GM12878 (cell line): Measurements from ENCODE around the gene LAMC3. TPM values are rescaled to one million over a fixed set of nuclear protein-coding genes. Genes with fewer than 3 reads are reported as not detected.

Experiments used
- ATAC-seq: fragments of 200-7000 bp; cut with Tn5 transposase; 3 replicates; pipeline ENCODE4 v1.9.1; 2020; ENCODE audit warnings: mild to moderate bottlenecking, moderate library complexity
- BruUV-seq: library from RNA; stranded (reverse); fragments of 400-500 nt; replicated peaks from 2 replicates; lab custom pipeline; 2021; lab: Mats Ljungman, UMichigan
- CTCF ChIA-PET: fragments of 300-600 bp; sonication (Branson Sonifier 250); formaldehyde crosslinking; extraction: SDS; loops from one replicate; lab custom pipeline; 2021; ENCODE audit warnings: inconsistent platforms; lab: Yijun Ruan, JAX
- POLR2A ChIA-PET: fragments of 350-600 bp; formaldehyde crosslinking; extraction: SDS; loops from one replicate; lab custom pipeline; 2021; ENCODE audit warnings: inconsistent platforms; lab: Charles Lee
- RAD21 ChIA-PET: fragments of 300-600 bp; sonication (Branson Sonifier 250); formaldehyde crosslinking; loops from one replicate; lab custom pipeline; 2023; ENCODE audit warnings: antibody characterized with exemption; ENCODE audit not compliant: unreplicated experiment; lab: Charles Lee
- SMC1A ChIA-PET: fragments of 300-600 bp; sonication (Branson Sonifier 250); formaldehyde crosslinking; loops from one replicate; lab custom pipeline; 2023; ENCODE audit not compliant: unreplicated experiment, uncharacterized antibody; lab: Charles Lee
- DNase-seq: peaks from one replicate; pipeline ENCODE4 v3.0.0-alpha.2; 2011; ENCODE audit warnings: low read depth, low spot score
- FAIRE-seq: peaks from 3 replicates; lab custom pipeline; 2011; peaks lifted over from hg19 to GRCh38; lab: Jason Lieb, UNC
- H2AFZ ChIP-seq: 2 replicates; pipeline ENCODE4 v1.6.0; 2011; ENCODE audit warnings: low read depth, low read length, control low read depth; ENCODE audit not compliant: control insufficient read depth
- H3K27ac ChIP-seq: 2 replicates; pipeline ENCODE4 v1.5.1; 2011; ENCODE audit warnings: control low read depth; ENCODE audit not compliant: control insufficient read depth, insufficient read depth
- H3K27me3 ChIP-seq, 2 experiments: replicated peaks in 1 of 2; 2 replicates each; pipeline versions ENCODE4 v1.6.0 to v1.6.1; 2011; ENCODE audit warnings: low read length in 1 of 2; ENCODE audit not compliant: control insufficient read depth in 2 of 2, insufficient read depth in 2 of 2
- H3K36me3 ChIP-seq, 2 experiments: 2 replicates each; pipeline ENCODE4 v1.5.1; 2011; ENCODE audit warnings: low read length in 1 of 2; ENCODE audit not compliant: control insufficient read depth in 2 of 2, insufficient read depth in 2 of 2
- H3K4me1 ChIP-seq: 2 replicates; pipeline ENCODE4 v1.6.1; 2011; ENCODE audit warnings: mild to moderate bottlenecking, low read length, moderate library complexity, mixed read lengths; ENCODE audit not compliant: control insufficient read depth, insufficient read depth
- H3K4me2 ChIP-seq: 2 replicates; pipeline ENCODE4 v1.6.0; 2011; ENCODE audit warnings: control low read depth; ENCODE audit not compliant: control insufficient read depth, insufficient read depth
- H3K4me3 ChIP-seq: fragments of 200-600 bp; sonication (generic); 2 replicates; pipeline ENCODE4 v1.5.1; 2016
- H3K79me2 ChIP-seq: 2 replicates; pipeline ENCODE4 v1.6.0; 2011; ENCODE audit warnings: low read length; ENCODE audit not compliant: control insufficient read depth, insufficient read depth
- H3K9ac ChIP-seq: 2 replicates; pipeline ENCODE4 v1.8.0; 2011; ENCODE audit warnings: low read length, control low read depth, mixed read lengths; ENCODE audit not compliant: control insufficient read depth, insufficient read depth
- H3K9me3 ChIP-seq: replicated peaks from 3 replicates; pipeline ENCODE4 v1.5.1; 2011; ENCODE audit warnings: mild to moderate bottlenecking, low read length; ENCODE audit not compliant: control insufficient read depth, insufficient read depth
- H4K20me1 ChIP-seq: 2 replicates; pipeline ENCODE4 v1.6.0; 2011; ENCODE audit not compliant: control insufficient read depth, insufficient read depth
- ATF3 ChIP-seq: IDR thresholded peaks from 2 replicates; pipeline ENCODE4 v1.6.1; 2011; ENCODE audit warnings: low read depth, mild to moderate bottlenecking, low read length, moderate library complexity, borderline replicate concordance; ENCODE audit errors: extremely low read depth
- EP300 ChIP-seq, 2 experiments: fragments of 150-350 bp in 1 of 2; IDR thresholded peaks; 2 replicates each; pipeline ENCODE4 v1.6.1; 2011 to 2012; ENCODE audit warnings: low read depth in 2 of 2, low read length in 2 of 2, borderline replicate concordance in 1 of 2, improper control_type of control experiment in 1 of 2, inconsistent platforms in 1 of 2; ENCODE audit not compliant: control insufficient read depth in 1 of 2
- EZH2 ChIP-seq: IDR thresholded peaks from 2 replicates; pipeline ENCODE4 v1.6.1; 2012; ENCODE audit warnings: low read depth, mild to moderate bottlenecking, control low read depth, inconsistent platforms, low read length, borderline replicate concordance; ENCODE audit not compliant: control insufficient read depth
- HDGF ChIP-seq: fragments of 450-650 bp; IDR thresholded peaks from 2 replicates; pipeline ENCODE4 v1.6.1; 2016; ENCODE audit warnings: antibody characterized with exemption
- MXI1 ChIP-seq: fragments of 150-350 bp; IDR thresholded peaks from 2 replicates; pipeline ENCODE4 v1.6.1; 2011; ENCODE audit warnings: low read depth, mild to moderate bottlenecking, inconsistent platforms, low read length, improper control_type of control experiment
- SMC3 ChIP-seq: IDR thresholded peaks from 2 replicates; pipeline ENCODE4 v1.6.1; 2011; ENCODE audit warnings: low read length, improper control_type of control experiment, borderline replicate concordance
- ZBTB40 ChIP-seq: fragments of 450-650 bp; IDR thresholded peaks from 2 replicates; pipeline ENCODE4 v1.6.1; 2016; ENCODE audit warnings: mild to moderate bottlenecking, moderate library complexity, borderline replicate concordance
- ZNF274 ChIP-seq: IDR thresholded peaks from one replicate; pipeline ENCODE4 v1.8.0; 2011; ENCODE audit not compliant: insufficient read length, insufficient read depth
- WGBS: methylation state at CpG from one replicate; pipeline ENCODE4 v1.1.6; 2016; ENCODE audit warnings: low lambda C conversion rate; ENCODE audit not compliant: insufficient replicate concordance, insufficient coverage; ENCODE audit errors: missing lambda C conversion rate; 5-methylcytosine and 5-hydroxymethylcytosine counted together
- in situ Hi-C: fragments of 300-500 bp; cut with MboI; formaldehyde crosslinking; loops from 9 replicates; pipeline ENCODE4 v1.14.3; 2018; ENCODE audit warnings: mixed read lengths
- intact Hi-C: fragments of 100-400 bp; cut with micrococcal nuclease; formaldehyde crosslinking; loops from one replicate; pipeline ENCODE4 v1.14.2; 2022; ENCODE audit not compliant: unreplicated experiment
- polyA plus RNA-seq, 11 experiments: library from polyadenylated mRNA; depleted of rRNA in 4 of 11; unstranded in 6 of 11; stranded (reverse) in 5 of 11; fragments of >200 nt; fragmentation: Nextera tagmentation in 4 of 11; fragmentation: Illumina TruSeq in 1 of 11; extraction: Ambion mirVana in 4 of 11; extraction: Trizol in 1 of 11; gene quantifications; 1 replicate in 1 of 11; 2 replicates in 10 of 11; pipeline versions ENCODE4 v1.2.1 to v1.2.3, GENCODE V29; 2011 to 2016; ENCODE audit warnings: inconsistent platforms in 2 of 11, missing spikeins in 2 of 11, low read depth in 1 of 11
- total RNA-seq, 4 experiments: library from RNA; depleted of rRNA in 3 of 4; stranded (reverse); fragments of >200 nt in 3 of 4; fragmentation: Illumina TruSeq in 1 of 4; extraction: Trizol in 1 of 4; gene quantifications; 2 replicates each; pipeline versions ENCODE4 v1.2.1 to v1.2.3, GENCODE V29; 2013 to 2021

LAMC3 gene
- total and polyA plus RNA-seq, 10 of the 15 experiments (the other 5 are each of a cell fraction or from before 2014, with no cell fraction given) = under 0.01 to 0.08 TPM; not detected in 8

- ATAC-seq = no peak
- Histone ChIP-seq H3K27ac (no peak overlapping the region), H3K4me3 (no peak overlapping the region), H3K79me2 (no peaks in the 10 kb centered on the region), H2AFZ (no peak overlapping the region), H3K36me3 (no peaks in the 10 kb centered on the region), H4K20me1 (no peaks in the 10 kb centered on the region), H3K27me3 (no peaks in the 10 kb centered on the region; a peak in 1 of 4 replicates), H3K9ac (no peak overlapping the region), H3K4me1 (no peaks in the 10 kb centered on the region), H3K9me3 (no peaks in the 10 kb centered on the region), H3K4me2 (no peak overlapping the region)
- ChIA-PET POLR2A (no interaction called here), CTCF (no interaction called here), SMC1A (interaction anchor here (0.7 kb wide), 1 partner anchor 10 kb away, joined by 3 read pairs; no protein-coding TSS in a partner anchor), RAD21 (no interaction called here)
- intact Hi-C loops (no loop called here), in situ Hi-C loops (no loop called here)
- BruUV-seq = no TSS peak
- TF ChIP-seq EP300 (IDR thresholded peaks at IDR 0.05; ENCODE audit: borderline replicate concordance in 1 of 2, control insufficient read depth in 1 of 2, low read depth in 2 of 2, low read length in 2 of 2) = no peak
- TF ChIP-seq ATF3 = no peak
- no peak for TF ChIP-seq EZH2
- TF ChIP-seq ZBTB40 = no peak
- no peak for TF ChIP-seq SMC3
- no peak for TF ChIP-seq HDGF
- TF ChIP-seq MXI1 = no peak
- TF ChIP-seq ZNF274 = no peak
- WGBS = 46% methylated on average over 19 of the region's 19 CpGs
- no peak for FAIRE-seq
- no peak for DNase-seq
Measured at GRCh38 chr9:131087354-131087893, 78.5 kb downstream of the LAMC3 start.
